ENCODE measurements around the gene TRIM75.
"Not testable (repeated sequence)": the region's sequence is repeated elsewhere in the genome, so short reads cannot be mapped to it uniquely, and the experiment has no call there.

TRIM75 gene

DNA sequence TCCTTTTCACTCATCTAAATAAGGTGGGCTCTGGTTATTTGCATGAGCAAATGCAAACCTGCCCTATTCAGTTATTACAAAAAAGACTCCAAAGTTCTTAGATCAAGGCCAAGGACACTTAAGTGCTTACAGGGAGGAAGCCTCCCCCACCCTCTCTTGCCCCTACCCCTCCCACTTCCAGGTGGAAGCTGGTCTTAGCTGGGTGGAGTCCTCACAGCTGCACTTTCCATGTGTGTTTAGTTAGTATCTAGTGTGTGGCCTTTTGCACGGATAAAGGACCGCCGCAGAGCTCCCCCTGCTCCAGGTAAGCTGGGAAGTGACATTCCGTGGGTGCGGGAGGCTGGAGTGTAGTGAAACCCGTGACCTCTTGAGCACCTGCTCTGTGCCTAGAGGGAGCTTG, at the start of gene TRIM75:
TSS of gene TRIM75 (plus strand) at position 222 of the 400 bp plus-strand sequence. CDS start 5,282 bp downstream, outside the sequence.
- DNase-seq (ENCODE audit: low spot score): no peak

GRCh38 chr4:165005352-165005925, 48.2 kb upstream of the TRIM75 start:
- DNase-seq (ENCODE audit: low spot score): no peak

DNA sequence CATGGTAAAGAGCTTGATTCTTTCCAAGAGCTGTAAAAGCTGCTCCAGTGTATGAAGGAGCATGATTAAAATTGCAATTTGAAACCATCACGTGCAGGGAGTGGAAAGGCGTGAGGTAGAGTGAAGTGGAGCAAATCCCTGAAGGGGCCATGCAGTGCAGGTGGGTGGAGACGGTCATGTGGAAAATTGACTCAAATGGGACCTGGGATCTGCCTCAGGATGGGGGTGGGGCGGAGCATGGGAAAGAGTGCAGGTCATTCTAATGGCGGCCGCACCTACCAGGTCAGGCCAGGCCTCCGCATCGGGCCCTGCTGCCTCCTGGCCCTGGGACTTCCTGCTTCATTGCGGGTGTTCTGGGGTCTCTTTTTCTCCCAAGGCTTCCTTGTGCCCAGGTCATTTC, 47.2 kb upstream of the TRIM75 start:
- no peak for DNase-seq (ENCODE audit: low spot score)

DNA sequence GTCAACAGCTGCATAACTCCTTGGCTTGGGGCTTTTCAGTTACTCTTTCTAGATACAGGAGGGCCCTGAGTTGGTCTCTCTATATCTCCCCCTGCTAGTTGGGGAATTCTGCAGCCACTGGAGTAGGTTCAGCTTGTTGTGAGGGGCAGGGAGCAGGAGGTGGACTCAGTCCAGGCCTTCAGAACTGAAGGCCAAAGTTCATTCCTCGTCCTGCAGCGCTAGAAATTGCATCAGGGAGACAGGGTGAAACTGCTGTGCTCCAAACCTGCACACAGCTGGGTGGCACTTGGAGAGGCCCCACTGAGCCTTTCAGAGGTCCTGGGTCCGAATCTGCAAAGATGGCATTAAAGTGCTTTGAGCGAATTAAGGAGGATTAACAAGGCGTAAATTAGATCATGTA, 46.8 kb upstream of the TRIM75 start:
- no peak for DNase-seq (ENCODE audit: low spot score)

GRCh38 chr4:165009493-165010227, 44.0 kb upstream of the TRIM75 start:
- DNase-seq (ENCODE audit: low spot score): no peak

DNA sequence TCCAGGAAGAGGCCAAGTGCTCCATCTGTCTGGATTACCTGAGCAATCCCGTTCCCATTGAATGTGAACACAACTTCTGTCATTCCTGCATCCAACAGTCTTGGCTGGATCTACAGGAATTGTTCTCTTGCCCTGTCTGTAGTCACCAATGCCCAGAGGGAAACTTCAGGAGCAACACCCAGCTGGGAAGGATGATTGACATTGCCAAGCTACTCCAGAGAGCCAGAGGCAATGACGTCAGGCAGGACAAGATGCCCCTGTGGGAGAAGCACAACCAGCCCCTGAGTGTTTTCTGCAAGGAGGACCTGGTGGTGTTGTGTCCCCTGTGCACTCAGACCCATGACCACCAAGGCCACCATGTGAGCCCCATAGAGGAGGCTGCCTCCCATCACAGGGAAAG, 43.2 kb upstream of the TRIM75 start:
- no peak for DNase-seq (ENCODE audit: low spot score)

GRCh38 chr4:165010991-165011390, 42.7 kb upstream of the TRIM75 start:
- no peak for DNase-seq (ENCODE audit: low spot score)

- DNase-seq (ENCODE audit: low spot score): no peak
Observed at GRCh38 chr4:165011403-165011802, 42.3 kb upstream of the TRIM75 start.

GRCh38 chr4:165013691-165014090, 40.0 kb upstream of the TRIM75 start:
- DNase-seq (ENCODE audit: low spot score): no peak

DNA sequence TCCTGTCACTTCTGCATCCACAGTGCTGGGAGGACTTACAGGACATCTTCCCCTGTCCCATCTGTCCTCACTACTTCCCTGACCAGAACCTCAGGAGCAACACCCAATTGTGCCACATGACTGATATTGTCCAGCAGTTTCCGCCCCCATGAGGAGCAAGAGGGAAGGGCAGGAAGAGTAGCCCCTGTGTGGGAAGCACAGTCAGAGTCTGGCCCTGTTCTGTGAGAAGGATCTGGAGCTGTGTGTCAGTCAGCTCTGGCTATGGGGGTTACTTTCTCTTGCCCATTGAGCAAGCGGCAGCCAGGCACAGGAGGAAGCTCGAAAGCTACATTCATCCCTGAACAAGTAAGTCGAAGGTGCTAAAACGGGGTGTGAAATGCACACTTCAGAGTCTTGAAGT, 36.7 kb upstream of the TRIM75 start:
- DNase-seq (ENCODE audit: low spot score): no peak

- not testable (repeated sequence) for DNase-seq (ENCODE audit: low spot score)
Observed at GRCh38 chr4:165019995-165020394, 33.7 kb upstream of the TRIM75 start.

- DNase-seq (ENCODE audit: low spot score): not testable (repeated sequence)
Observed at GRCh38 chr4:165025782-165026181, 27.9 kb upstream of the TRIM75 start.

DNA sequence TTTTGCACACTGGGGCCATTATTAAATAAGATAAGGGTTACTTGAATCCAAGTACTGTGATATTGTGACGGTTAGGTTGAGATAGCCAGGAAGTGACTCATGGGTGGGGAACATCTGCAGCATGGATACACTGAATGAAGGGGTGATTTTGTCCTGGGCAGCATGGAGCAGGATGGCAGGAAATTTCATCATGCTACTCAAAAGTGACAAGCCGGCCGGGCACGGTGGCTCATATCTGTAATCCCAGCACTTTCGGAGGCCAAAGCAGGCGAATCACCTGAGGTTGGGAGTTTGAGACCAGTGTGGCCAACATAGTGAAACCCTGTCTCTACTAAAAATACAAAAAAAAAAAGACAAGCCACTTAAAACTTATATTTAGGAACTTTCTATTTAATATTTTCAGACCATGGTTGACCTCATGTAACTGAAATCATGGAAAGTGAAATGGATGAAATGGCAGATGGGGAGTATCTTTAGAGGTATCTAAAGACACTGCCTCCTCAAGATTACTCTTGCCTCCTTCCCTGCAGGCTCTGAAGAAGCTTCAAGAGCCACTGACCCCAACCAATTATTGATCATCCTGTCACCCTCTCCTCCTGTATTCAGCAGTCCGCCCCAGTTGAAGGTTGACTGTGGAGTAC, 25.8 kb upstream of the TRIM75 start:
- no peak for DNase-seq (ENCODE audit: low spot score)

DNA sequence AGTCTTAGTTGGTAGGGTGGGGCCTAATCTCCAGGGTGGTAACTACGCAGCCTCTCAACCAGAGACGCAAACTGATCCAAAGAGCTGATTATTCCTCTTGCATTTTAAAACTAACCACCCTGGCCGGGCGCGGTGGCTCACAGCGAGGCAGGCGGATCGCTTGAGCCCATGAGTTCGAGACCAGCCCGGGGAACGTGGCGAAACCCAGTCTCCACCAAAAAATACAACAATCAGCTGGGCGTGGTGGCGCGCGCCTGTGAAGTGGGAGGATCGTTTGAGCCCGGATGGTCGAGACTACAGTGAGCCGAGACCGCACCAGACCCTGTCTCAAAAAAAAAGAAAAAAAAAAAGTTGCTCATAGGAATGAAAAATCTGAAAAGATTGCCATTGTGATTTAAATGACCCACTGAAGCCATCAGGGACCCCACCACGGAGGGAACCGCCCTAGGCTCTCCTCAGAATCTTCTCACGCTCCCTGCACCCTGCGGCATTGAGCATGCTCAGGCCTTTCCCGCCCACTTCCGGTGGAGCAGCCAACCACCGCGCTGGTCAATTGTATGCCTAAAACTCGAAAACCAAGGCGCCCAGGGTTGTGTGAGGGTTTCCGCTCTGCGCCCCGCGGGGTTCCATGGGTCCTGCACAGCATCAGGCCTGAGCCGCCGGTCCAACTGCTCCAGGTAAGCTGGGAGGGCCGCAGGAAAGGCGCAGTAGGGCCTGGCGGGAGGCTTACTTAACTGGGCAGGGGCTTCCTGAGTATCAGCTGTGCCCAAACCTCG, 22.0 kb upstream of the TRIM75 start, which contains the start of gene TRIM60:
TSS of gene TRIM60 (plus strand) at position 564 of the 776 bp plus-strand sequence. CDS start 8,074 bp downstream, outside the sequence.
- no peak for DNase-seq (ENCODE audit: low spot score)

GRCh38 chr4:165048170-165048569, 5.5 kb upstream of the TRIM75 start:
- DNase-seq (ENCODE audit: low spot score): no peak

- DNase-seq (ENCODE audit: low spot score): no peak
Observed at GRCh38 chr4:165052627-165053026, 1.0 kb upstream of the TRIM75 start.

- no peak for DNase-seq (ENCODE audit: low spot score)
Observed at GRCh38 chr4:165055601-165056000, 1.9 kb downstream of the TRIM75 start.

- DNase-seq (ENCODE audit: low spot score): no peak
Observed at GRCh38 chr4:165058666-165059065, 5.0 kb downstream of the TRIM75 start.

DNA sequence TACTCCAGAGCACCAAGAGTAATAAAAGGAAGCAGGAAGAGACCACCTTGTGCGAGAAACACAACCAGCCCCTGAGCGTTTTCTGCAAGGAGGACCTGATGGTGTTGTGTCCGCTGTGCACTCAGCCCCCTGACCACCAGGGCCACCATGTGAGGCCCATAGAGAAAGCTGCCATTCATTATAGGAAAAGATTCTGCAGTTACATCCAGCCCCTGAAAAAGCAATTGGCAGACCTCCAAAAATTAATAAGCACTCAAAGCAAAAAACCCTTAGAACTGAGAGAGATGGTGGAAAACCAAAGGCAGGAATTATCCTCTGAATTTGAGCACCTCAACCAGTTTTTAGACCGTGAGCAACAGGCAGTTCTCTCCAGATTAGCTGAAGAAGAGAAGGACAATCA, 5.7 kb downstream of the TRIM75 start:
- DNase-seq (ENCODE audit: low spot score): no peak

DNA sequence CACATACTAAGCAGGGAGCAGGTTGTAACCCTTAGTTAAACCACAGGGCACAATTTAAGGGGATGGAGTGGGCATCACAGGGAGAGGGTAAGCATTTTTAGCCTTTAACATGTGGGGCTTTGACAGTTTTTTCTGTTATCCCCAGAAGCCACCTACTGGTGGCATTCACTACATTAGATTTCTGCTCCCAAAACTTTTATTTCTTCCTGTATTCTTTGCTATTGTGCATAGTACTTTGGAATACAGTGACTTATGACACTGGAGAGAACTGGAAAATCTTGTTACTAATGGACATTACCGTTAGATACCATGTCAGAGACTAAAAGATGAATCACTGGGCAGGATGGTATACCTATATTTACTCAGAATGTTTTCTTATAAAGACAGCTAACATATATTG, 7.3 kb downstream of the TRIM75 start:
- no peak for DNase-seq (ENCODE audit: low spot score)

DNA sequence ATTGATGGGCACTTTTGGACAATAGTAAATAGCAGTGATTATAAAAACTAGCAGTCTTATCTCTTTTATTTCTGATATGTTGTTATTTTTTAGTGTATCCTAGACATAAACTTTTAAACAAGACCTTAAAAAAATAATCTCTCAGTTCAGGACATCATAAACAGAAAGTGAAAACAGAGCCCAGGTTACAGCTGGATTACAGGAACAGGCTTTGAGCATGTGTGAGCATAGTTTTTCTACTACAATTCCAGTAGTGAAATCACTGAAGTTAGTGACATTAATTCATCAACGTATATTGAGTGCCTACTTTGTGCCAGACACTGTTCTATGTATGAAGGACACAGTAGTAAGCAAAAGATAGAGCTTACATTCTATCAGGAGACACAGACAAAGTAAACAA, 16.9 kb downstream of the TRIM75 start:
- no peak for DNase-seq (ENCODE audit: low spot score)

- DNase-seq (ENCODE audit: low spot score): not testable (repeated sequence)
Observed at GRCh38 chr4:165073346-165073745, 19.7 kb downstream of the TRIM75 start.

All from germinal center (tissue), 1 donor.